PC-3 (cell line): Measurements from ENCODE around the gene C1orf210.

ENCODE experiments used
- EZH2 ChIP-seq: fragments of 300-600 bp; sonication (generic); IDR thresholded peaks from one replicate; pipeline ENCODE4 v1.6.1; 2017; ENCODE audit warnings: antibody characterized with exemption, mild to moderate bottlenecking, low read length; ENCODE audit not compliant: unreplicated experiment
- EZH2phosphoT487 ChIP-seq: fragments of 300-600 bp; sonication (generic); IDR thresholded peaks from 2 replicates; pipeline ENCODE4 v1.6.1; 2018; ENCODE audit warnings: mild to moderate bottlenecking, antibody characterized with exemption, low read length, borderline replicate concordance
- TF ChIP-seq, protein P1 (sequence below): fragments of 300-600 bp; sonication (generic); conservative IDR thresholded peaks from 2 replicates; pipeline ENCODE4 v1.5.1; 2017; ENCODE audit warnings: antibody characterized with exemption, low read depth, mild to moderate bottlenecking, low read length

DNA sequence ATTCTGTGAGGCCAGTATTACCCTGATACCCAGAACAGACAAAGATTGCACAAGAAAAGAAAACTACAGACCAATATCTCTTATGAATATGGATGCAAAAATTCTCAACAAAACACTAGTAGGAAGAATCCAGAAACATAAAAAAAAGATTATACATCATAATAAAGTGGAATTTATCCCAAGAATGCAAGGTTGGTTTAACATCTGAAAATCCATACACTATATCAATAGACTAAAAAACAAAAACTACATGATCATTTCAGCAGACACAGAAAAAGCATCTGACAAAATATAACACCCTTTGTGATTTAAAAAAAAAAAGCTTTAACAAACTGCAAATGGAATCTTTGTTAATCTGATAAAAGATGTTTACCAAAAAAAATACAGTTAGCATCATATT, 40.0 kb upstream of the C1orf210 start:
- TF ChIP-seq, protein P1, sequence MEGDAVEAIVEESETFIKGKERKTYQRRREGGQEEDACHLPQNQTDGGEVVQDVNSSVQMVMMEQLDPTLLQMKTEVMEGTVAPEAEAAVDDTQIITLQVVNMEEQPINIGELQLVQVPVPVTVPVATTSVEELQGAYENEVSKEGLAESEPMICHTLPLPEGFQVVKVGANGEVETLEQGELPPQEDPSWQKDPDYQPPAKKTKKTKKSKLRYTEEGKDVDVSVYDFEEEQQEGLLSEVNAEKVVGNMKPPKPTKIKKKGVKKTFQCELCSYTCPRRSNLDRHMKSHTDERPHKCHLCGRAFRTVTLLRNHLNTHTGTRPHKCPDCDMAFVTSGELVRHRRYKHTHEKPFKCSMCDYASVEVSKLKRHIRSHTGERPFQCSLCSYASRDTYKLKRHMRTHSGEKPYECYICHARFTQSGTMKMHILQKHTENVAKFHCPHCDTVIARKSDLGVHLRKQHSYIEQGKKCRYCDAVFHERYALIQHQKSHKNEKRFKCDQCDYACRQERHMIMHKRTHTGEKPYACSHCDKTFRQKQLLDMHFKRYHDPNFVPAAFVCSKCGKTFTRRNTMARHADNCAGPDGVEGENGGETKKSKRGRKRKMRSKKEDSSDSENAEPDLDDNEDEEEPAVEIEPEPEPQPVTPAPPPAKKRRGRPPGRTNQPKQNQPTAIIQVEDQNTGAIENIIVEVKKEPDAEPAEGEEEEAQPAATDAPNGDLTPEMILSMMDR, result no peak
- no peak for TF ChIP-seq EZH2
- TF ChIP-seq EZH2phosphoT487, result no peak
